K562 (cell line): ENCODE data around the gene ZC3H12C. TPM values are rescaled to one million over a fixed set of nuclear protein-coding genes. Genes with fewer than 3 reads are reported as not detected.

Source experiments
- ATF3 ChIP-seq, 2 experiments: fragments of 450-650 bp in 1 of 2; sonication (generic) in 1 of 2; formaldehyde crosslinking in 1 of 2; IDR thresholded peaks in 1 of 2; conservative IDR thresholded peaks in 1 of 2; 2 replicates each; pipeline versions ENCODE4 v1.6.1 to v1.8.1; 2016 to 2023; ENCODE audit warnings: mild to moderate bottlenecking in 2 of 2, moderate library complexity in 2 of 2, inconsistent platforms in 1 of 2, missing genetic modification reagents in 1 of 2
- HMG20A ChIP-seq: fragments of 450-650 bp; formaldehyde crosslinking; conservative IDR thresholded peaks from 2 replicates; pipeline ENCODE4 v1.4.0; 2020; ENCODE audit warnings: mild to moderate bottlenecking, mixed read lengths
- NFIC ChIP-seq: fragments of 450-650 bp; IDR thresholded peaks from 2 replicates; pipeline ENCODE4 v1.6.1; 2017; ENCODE audit warnings: mild to moderate bottlenecking, inconsistent platforms
- PTRF ChIP-seq: fragments of 450-650 bp; IDR thresholded peaks from 2 replicates; pipeline ENCODE4 v1.6.1; 2016; ENCODE audit warnings: mild to moderate bottlenecking, missing genetic modification characterization, missing compliant biosample characterization
- ZBTB7A ChIP-seq: IDR thresholded peaks from 2 replicates; pipeline ENCODE4 v1.6.1; 2011; ENCODE audit warnings: low read depth, mild to moderate bottlenecking, low read length, moderate library complexity, borderline replicate concordance; ENCODE audit not compliant: control insufficient read depth
- ZNF217 ChIP-seq: sonication (generic); formaldehyde crosslinking; IDR thresholded peaks from 2 replicates; pipeline ENCODE4 v1.8.0; 2022; ENCODE audit warnings: mild to moderate bottlenecking, missing genetic modification reagents
- ZNF407 ChIP-seq: fragments of 450-650 bp; IDR thresholded peaks from 2 replicates; pipeline ENCODE4 v1.6.1; 2016; ENCODE audit warnings: low read depth
- ZNF561 ChIP-seq: fragments of 450-650 bp; formaldehyde crosslinking; conservative IDR thresholded peaks from 2 replicates; pipeline ENCODE4 v1.4.0; 2020; ENCODE audit warnings: mild to moderate bottlenecking, moderate library complexity
- ZNF583 ChIP-seq: fragments of 250-450 bp; sonication (Bioruptor Pico); IDR thresholded peaks from 2 replicates; pipeline ENCODE4 v1.4.0; 2020
- polyA plus RNA-seq, 8 experiments: library from polyadenylated mRNA; depleted of rRNA in 4 of 8; stranded (reverse) in 5 of 8; unstranded in 3 of 8; fragments of >200 nt; fragmentation: Nextera tagmentation in 2 of 8; fragmentation: Illumina TruSeq in 1 of 8; extraction: Ambion mirVana in 2 of 8; extraction: Trizol in 1 of 8; gene quantifications; 2 replicates each; pipeline versions ENCODE4 v1.2.1 to v1.2.3, GENCODE V29; 2011 to 2014; ENCODE audit warnings: inconsistent platforms in 1 of 8, missing spikeins in 1 of 8
- total RNA-seq, 7 experiments: library from RNA; depleted of rRNA in 6 of 7; stranded (reverse); fragments of >200 nt in 6 of 7; fragmentation: Illumina TruSeq in 2 of 7; extraction: Trizol in 2 of 7; gene quantifications; 2 replicates each; pipeline versions ENCODE4 v1.2.1 to v1.2.3, GENCODE V29; 2011 to 2021; ENCODE audit warnings: low replicate concordance in 1 of 7
- TF ChIP-seq, protein P1 (sequence below), 2 experiments: fragments of 450-650 bp; IDR thresholded peaks; 2 replicates each; pipeline ENCODE4 v1.6.1; 2018; ENCODE audit warnings: mild to moderate bottlenecking in 2 of 2, low read depth in 1 of 2; ENCODE audit not compliant: partially characterized antibody in 2 of 2
- TF ChIP-seq, protein P2 (sequence below): fragments of 450-650 bp; formaldehyde crosslinking; IDR thresholded peaks from 2 replicates; pipeline ENCODE4 v1.4.0; 2020; ENCODE audit warnings: mild to moderate bottlenecking, moderate library complexity

Gene ZC3H12C
- total and polyA plus RNA-seq, 9 of the 15 experiments (the other 6 are each of a cell fraction or from before 2014, with no cell fraction given): 0.56 to 5.9 (median 3.3) TPM

DNA sequence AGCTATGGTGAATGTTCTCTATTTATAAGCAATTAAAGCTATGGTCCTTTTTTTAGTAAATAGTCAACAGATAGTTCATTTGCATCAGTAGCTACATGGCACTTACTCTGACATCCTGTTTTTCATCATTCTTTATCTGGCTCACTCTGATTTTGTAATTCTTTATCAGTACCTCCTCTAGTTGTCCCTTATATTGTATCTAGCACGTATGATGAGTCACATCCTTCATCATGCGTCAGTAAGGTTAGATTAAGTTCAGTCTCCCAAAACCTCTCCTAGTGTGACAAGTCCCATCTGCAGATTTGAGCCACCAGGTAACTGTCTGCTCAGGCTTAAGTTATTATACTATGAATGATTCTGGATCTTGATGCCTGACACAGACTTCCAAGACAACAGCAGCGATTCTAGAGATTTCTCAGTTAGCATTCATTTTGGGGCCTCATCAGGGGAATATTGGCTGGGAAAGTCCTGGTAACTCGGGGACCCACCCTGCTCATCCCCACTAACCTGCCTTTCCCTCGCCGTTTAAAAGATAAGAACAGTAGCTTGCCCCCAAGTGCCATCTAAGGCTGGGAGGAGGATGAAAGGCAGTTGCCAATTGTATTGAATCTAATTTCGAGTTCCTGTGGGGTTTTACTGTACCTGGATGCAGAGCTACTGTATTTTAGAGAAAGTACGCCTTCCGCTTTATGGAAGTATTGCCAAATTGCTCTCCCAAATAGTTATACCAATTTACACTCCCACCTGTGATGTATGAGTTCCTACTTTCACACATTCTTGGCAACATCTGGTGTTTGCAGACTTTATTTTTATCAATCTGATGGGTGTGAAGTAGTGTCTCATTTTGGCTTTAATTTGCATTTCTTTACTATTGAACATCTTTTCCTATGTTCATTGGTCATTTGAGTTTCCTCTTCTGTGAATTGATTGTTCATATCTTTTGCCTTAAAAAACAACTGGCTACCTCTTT, 55.9 kb downstream of the ZC3H12C start (continued):
- TF ChIP-seq, protein P1, sequence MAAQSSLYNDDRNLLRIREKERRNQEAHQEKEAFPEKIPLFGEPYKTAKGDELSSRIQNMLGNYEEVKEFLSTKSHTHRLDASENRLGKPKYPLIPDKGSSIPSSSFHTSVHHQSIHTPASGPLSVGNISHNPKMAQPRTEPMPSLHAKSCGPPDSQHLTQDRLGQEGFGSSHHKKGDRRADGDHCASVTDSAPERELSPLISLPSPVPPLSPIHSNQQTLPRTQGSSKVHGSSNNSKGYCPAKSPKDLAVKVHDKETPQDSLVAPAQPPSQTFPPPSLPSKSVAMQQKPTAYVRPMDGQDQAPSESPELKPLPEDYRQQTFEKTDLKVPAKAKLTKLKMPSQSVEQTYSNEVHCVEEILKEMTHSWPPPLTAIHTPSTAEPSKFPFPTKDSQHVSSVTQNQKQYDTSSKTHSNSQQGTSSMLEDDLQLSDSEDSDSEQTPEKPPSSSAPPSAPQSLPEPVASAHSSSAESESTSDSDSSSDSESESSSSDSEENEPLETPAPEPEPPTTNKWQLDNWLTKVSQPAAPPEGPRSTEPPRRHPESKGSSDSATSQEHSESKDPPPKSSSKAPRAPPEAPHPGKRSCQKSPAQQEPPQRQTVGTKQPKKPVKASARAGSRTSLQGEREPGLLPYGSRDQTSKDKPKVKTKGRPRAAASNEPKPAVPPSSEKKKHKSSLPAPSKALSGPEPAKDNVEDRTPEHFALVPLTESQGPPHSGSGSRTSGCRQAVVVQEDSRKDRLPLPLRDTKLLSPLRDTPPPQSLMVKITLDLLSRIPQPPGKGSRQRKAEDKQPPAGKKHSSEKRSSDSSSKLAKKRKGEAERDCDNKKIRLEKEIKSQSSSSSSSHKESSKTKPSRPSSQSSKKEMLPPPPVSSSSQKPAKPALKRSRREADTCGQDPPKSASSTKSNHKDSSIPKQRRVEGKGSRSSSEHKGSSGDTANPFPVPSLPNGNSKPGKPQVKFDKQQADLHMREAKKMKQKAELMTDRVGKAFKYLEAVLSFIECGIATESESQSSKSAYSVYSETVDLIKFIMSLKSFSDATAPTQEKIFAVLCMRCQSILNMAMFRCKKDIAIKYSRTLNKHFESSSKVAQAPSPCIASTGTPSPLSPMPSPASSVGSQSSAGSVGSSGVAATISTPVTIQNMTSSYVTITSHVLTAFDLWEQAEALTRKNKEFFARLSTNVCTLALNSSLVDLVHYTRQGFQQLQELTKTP (IDR thresholded peaks at IDR 0.05; ENCODE audit: low read depth in 1 of 2, partially characterized antibody in 2 of 2): no peak
- TF ChIP-seq PTRF (tag) (no peak), ATF3 (IDR thresholded peaks at IDR 0.05) (peak; percentile 85), ATF3 (CRISPR knock-in tag; conservative IDR thresholded peaks at IDR 0.05) (no peak), ZNF583 (no peak), ZNF561 (CRISPR knock-in tag) (no peak), ZNF407 (no peak), ZBTB7A (no peak), NFIC (no peak), ZNF217 (CRISPR knock-in tag) (no peak), HMG20A (CRISPR knock-in tag) (no peak)
- TF ChIP-seq, protein P2, sequence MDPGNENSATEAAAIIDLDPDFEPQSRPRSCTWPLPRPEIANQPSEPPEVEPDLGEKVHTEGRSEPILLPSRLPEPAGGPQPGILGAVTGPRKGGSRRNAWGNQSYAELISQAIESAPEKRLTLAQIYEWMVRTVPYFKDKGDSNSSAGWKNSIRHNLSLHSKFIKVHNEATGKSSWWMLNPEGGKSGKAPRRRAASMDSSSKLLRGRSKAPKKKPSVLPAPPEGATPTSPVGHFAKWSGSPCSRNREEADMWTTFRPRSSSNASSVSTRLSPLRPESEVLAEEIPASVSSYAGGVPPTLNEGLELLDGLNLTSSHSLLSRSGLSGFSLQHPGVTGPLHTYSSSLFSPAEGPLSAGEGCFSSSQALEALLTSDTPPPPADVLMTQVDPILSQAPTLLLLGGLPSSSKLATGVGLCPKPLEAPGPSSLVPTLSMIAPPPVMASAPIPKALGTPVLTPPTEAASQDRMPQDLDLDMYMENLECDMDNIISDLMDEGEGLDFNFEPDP: no peak
